ENCODE results near the gene ZNF689. TPM values are rescaled to one million over a fixed set of nuclear protein-coding genes. Genes with fewer than 3 reads are reported as not detected.

The ZNF689 gene
- total RNA-seq, 1 donor from 2014 or later, result 13.8 TPM

- Histone ChIP-seq H3K4me3 (ENCODE audit: low read depth, low read length) (peak overlapping the region; percentile 88), H3K36me3 (ENCODE audit: control insufficient read depth, insufficient read depth, low read length) (peaks cover 1% of the 10 kb centered on the region), H3K27me3 (ENCODE audit: control insufficient read depth, insufficient read depth, low read length) (no peaks in the 10 kb centered on the region)
- no peak for DNase-seq (ENCODE audit: low read depth)
- TF ChIP-seq CTCF (IDR thresholded peaks at IDR 0.05; ENCODE audit: insufficient read depth, low read length, poor library complexity, severe bottlenecking), result no peak
These were observed 25.2 kb downstream of the ZNF689 start for GRCh38 chr16:30585022-30585399.

GRCh38 chr16:30582611-30583340, 27.4 kb downstream of the ZNF689 start:
- H3K36me3 ChIP-seq (ENCODE audit: control insufficient read depth, insufficient read depth, low read length), result peaks cover 1% of the 10 kb centered on the region
- H3K4me3 ChIP-seq (ENCODE audit: low read depth, low read length), result no peak overlapping the region
- no peaks in the 10 kb centered on the region for H3K27me3 ChIP-seq (ENCODE audit: control insufficient read depth, insufficient read depth, low read length)
- no peak for TF ChIP-seq CTCF (IDR thresholded peaks at IDR 0.05; ENCODE audit: insufficient read depth, low read length, poor library complexity, severe bottlenecking)
- no peak for DNase-seq (ENCODE audit: low read depth)

- DNase-seq (ENCODE audit: low read depth), result no peak
- Histone ChIP-seq H3K27me3 (ENCODE audit: control insufficient read depth, insufficient read depth, low read length) (no peaks in the 10 kb centered on the region), H3K4me3 (ENCODE audit: low read depth, low read length) (no peak overlapping the region), H3K36me3 (ENCODE audit: control insufficient read depth, insufficient read depth, low read length) (peaks cover 1% of the 10 kb centered on the region)
- TF ChIP-seq CTCF (IDR thresholded peaks at IDR 0.05; ENCODE audit: insufficient read depth, low read length, poor library complexity, severe bottlenecking), result no peak
These were observed 28.7 kb downstream of the ZNF689 start for GRCh38 chr16:30581457-30581856.

DNA sequence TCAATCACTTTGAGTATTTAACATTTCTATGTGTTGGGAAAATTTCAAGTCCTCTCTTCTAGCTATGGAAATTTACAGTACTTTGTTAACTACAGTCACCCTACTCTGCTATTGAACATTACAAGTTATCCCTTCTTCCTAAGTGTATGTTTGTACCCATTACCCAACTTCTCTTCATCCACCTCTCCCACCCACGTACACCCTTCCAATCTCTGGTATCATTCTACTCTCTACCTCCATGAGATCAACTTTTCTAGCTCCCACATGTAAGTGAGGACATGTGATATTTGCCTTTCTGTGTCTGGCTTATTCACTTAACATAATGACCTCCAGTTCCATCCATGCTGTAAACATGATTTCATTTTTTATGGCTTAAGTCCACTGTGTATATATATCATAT, 35.5 kb downstream of the ZNF689 start:
- Histone ChIP-seq H3K36me3 (ENCODE audit: control insufficient read depth, insufficient read depth, low read length) (no peaks in the 10 kb centered on the region), H3K4me3 (ENCODE audit: low read depth, low read length) (no peak overlapping the region), H3K27me3 (ENCODE audit: control insufficient read depth, insufficient read depth, low read length) (no peaks in the 10 kb centered on the region)
- no peak for DNase-seq (ENCODE audit: low read depth)
- TF ChIP-seq CTCF (IDR thresholded peaks at IDR 0.05; ENCODE audit: insufficient read depth, low read length, poor library complexity, severe bottlenecking), result no peak

- H3K36me3 ChIP-seq (ENCODE audit: control insufficient read depth, insufficient read depth, low read length), result no peaks in the 10 kb centered on the region
- DNase-seq (ENCODE audit: low read depth), result peak; percentile 98
- no peak for TF ChIP-seq CTCF (IDR thresholded peaks at IDR 0.05; ENCODE audit: insufficient read depth, low read length, poor library complexity, severe bottlenecking)
- H3K27me3 ChIP-seq (ENCODE audit: control insufficient read depth, insufficient read depth, low read length), result no peaks in the 10 kb centered on the region
- H3K4me3 ChIP-seq (ENCODE audit: low read depth, low read length), result peak within 1 kb of the TSS; percentile 64
These were observed 38.5 kb downstream of the ZNF689 start, which contains the start of gene ZNF688 for GRCh38 chr16:30571445-30572322. Gene ZNF688 (minus strand): TSS chr16:30571714. CDS start chr16:30571629, 85 bp downstream.
